B cell (primary cell): ENCODE data around the gene SH3RF1. TPM values are rescaled to one million over a fixed set of nuclear protein-coding genes. Genes with fewer than 3 reads are reported as not detected.

Experiments
- ATAC-seq: fragments of 200-7000 bp; cut with Tn5 transposase; one replicate; pipeline ENCODE4 v1.10.0; 2021; ENCODE audit warnings: low read depth, mild to moderate bottlenecking, moderate number of reproducible peaks, moderate library complexity
- CTCF ChIA-PET: fragments of 350-600 bp; sonication (Branson Sonifier 250); formaldehyde crosslinking; loops from one replicate; lab custom pipeline; 2021; ENCODE audit warnings: antibody characterized with exemption, inconsistent platforms; lab: Charles Lee
- POLR2A ChIA-PET: fragments of 350-600 bp; sonication (Branson Sonifier 250); formaldehyde crosslinking; loops from one replicate; lab custom pipeline; 2021; ENCODE audit warnings: antibody characterized with exemption; lab: Charles Lee
- DNase-seq: peaks from one replicate; pipeline ENCODE4 v3.0.0; 2013
- H2AFZ ChIP-seq: 2 replicates; pipeline ENCODE4 v1.6.1; 2012; ENCODE audit warnings: mild to moderate bottlenecking, low read depth, low read length; ENCODE audit not compliant: insufficient read depth, poor library complexity, severe bottlenecking
- H3K27ac ChIP-seq, 2 donors: 1 replicate in 1 of 2; 2 replicates in 1 of 2; pipeline ENCODE4 v1.5.1; 2012 to 2013; ENCODE audit warnings: low read length in 2 of 2, mild to moderate bottlenecking in 2 of 2, moderate library complexity in 1 of 2
- H3K27me3 ChIP-seq, 4 experiments: fragments of 200-600 bp in 1 of 4; sonication (generic) in 1 of 4; replicated peaks in 1 of 4; 1 replicate in 2 of 4; 2 replicates in 2 of 4; pipeline versions ENCODE4 v1.6.1 to v1.7.0; 2013 to 2016; ENCODE audit warnings: low read length in 3 of 4, mild to moderate bottlenecking in 2 of 4, mixed read lengths in 1 of 4, moderate library complexity in 1 of 4; ENCODE audit not compliant: insufficient read depth in 4 of 4, control insufficient read depth in 3 of 4; ENCODE audit errors: control extremely low read depth in 1 of 4
- H3K36me3 ChIP-seq, 2 experiments: replicated peaks in 1 of 2; 1 replicate in 1 of 2; 2 replicates in 1 of 2; pipeline versions ENCODE4 v1.6.1 to v1.7.1; 2013; ENCODE audit warnings: low read length in 1 of 2; ENCODE audit not compliant: insufficient read depth in 2 of 2, control insufficient read depth in 1 of 2; ENCODE audit errors: control extremely low read depth in 1 of 2, extremely low read depth in 1 of 2
- H3K4me1 ChIP-seq, 2 donors: fragments of 200-600 bp in 1 of 2; sonication (generic) in 1 of 2; 1 replicate in 1 of 2; 2 replicates in 1 of 2; pipeline versions ENCODE4 v1.5.1 to v1.6.1; 2013 to 2017; ENCODE audit warnings: low read length in 2 of 2; ENCODE audit not compliant: control insufficient read depth in 2 of 2, insufficient read depth in 2 of 2
- H3K4me2 ChIP-seq: replicated peaks from 2 replicates; pipeline ENCODE3; 2012; ENCODE audit warnings: mild to moderate bottlenecking, low read depth, low read length; ENCODE audit not compliant: poor library complexity, severe bottlenecking
- H3K4me3 ChIP-seq, 5 experiments: fragments of 200-600 bp in 1 of 5; sonication (generic) in 1 of 5; 1 replicate in 3 of 5; 2 replicates in 2 of 5; pipeline versions ENCODE4 v1.5.1 to v1.7.0; 2011 to 2016; ENCODE audit warnings: low read length in 4 of 5, mild to moderate bottlenecking in 4 of 5, low read depth in 2 of 5, control low read depth in 1 of 5, moderate library complexity in 1 of 5; ENCODE audit not compliant: insufficient read depth in 1 of 5; ENCODE audit errors: control extremely low read depth in 1 of 5, extremely low read depth in 1 of 5
- H3K79me2 ChIP-seq: fragments of 200-600 bp; sonication (generic); one replicate; pipeline ENCODE4 v1.6.0; 2016; ENCODE audit warnings: low read length; ENCODE audit not compliant: control insufficient read depth, insufficient read depth
- H3K9ac ChIP-seq: fragments of 200-600 bp; sonication (generic); 2 replicates; pipeline ENCODE4 v1.6.1; 2017; ENCODE audit warnings: mild to moderate bottlenecking, low read length, moderate library complexity
- H3K9me3 ChIP-seq, 3 donors: one replicate each; pipeline versions ENCODE4 v1.6.1 to v1.7.1; 2013; ENCODE audit warnings: low read length in 2 of 3; ENCODE audit not compliant: control insufficient read depth in 2 of 3, insufficient read depth in 1 of 3; ENCODE audit errors: control extremely low read depth in 1 of 3
- H4K20me1 ChIP-seq: 2 replicates; pipeline ENCODE4 v1.6.0; 2012; ENCODE audit warnings: mild to moderate bottlenecking, low read length; ENCODE audit not compliant: insufficient read depth, control insufficient read depth, poor library complexity, severe bottlenecking
- H3K27ac Mint-ChIP-seq: one replicate; pipeline ENCODE4 v1.8.0; 2021; ENCODE audit warnings: mixed read lengths
- H3K27me3 Mint-ChIP-seq: one replicate; pipeline ENCODE4 v1.8.0; 2021; ENCODE audit warnings: mixed read lengths
- H3K4me1 Mint-ChIP-seq: one replicate; pipeline ENCODE4 v1.8.0; 2021; ENCODE audit warnings: mixed read lengths
- H3K4me3 Mint-ChIP-seq: one replicate; pipeline ENCODE4 v1.8.0; 2021; ENCODE audit warnings: mixed read lengths
- H3K9me3 Mint-ChIP-seq: one replicate; pipeline ENCODE4 v1.8.0; 2022; ENCODE audit warnings: mixed read lengths; ENCODE audit not compliant: insufficient read depth
- CTCF ChIP-seq: fragments of 200-600 bp; IDR thresholded peaks from one replicate; pipeline ENCODE4 v1.8.0; 2022; ENCODE audit warnings: antibody characterized with exemption, mild to moderate bottlenecking
- EZH2 ChIP-seq: IDR thresholded peaks from 2 replicates; pipeline ENCODE4 v1.6.1; 2012; ENCODE audit warnings: borderline replicate concordance, low read depth, mild to moderate bottlenecking, moderate library complexity, low read length; ENCODE audit not compliant: insufficient read depth, poor library complexity, severe bottlenecking
- WGBS: methylation state at CpG from one replicate; pipeline ENCODE4 v1.1.5; 2013; ENCODE audit warnings: missing lambda C conversion rate; ENCODE audit not compliant: insufficient coverage; 5-methylcytosine and 5-hydroxymethylcytosine counted together
- intact Hi-C: fragments of 100-400 bp; cut with micrococcal nuclease; formaldehyde crosslinking; loops from one replicate; pipeline ENCODE4 v1.10.0; 2022
- polyA plus RNA-seq: library from polyadenylated mRNA; depleted of rRNA; stranded (reverse); fragments of >200 nt; gene quantifications from 2 replicates; pipeline ENCODE4 v1.2.3, GENCODE V29; 2012
- total RNA-seq, 2 donors: library from RNA; stranded (reverse); fragments of 120-200 nt in 1 of 2; gene quantifications; 1 replicate in 1 of 2; 2 replicates in 1 of 2; pipeline versions ENCODE4 v1.2.3 to v1.2.4, GENCODE V29; 2013 to 2022

The SH3RF1 gene
- total and polyA plus RNA-seq, 2 donors (not counting 1 experiment from before 2014, with no cell fraction given) = 2.0 to 5.4 TPM

- H3K27me3 ChIP-seq = no peaks in the 10 kb centered on the region
- H3K4me3 ChIP-seq = no peak overlapping the region
- no peaks in the 10 kb centered on the region for H3K79me2 ChIP-seq
- no peaks in the 10 kb centered on the region for H3K36me3 ChIP-seq
- CTCF ChIA-PET = no interaction called here
- Mint-ChIP-seq H3K9me3 (no peaks in the 10 kb centered on the region), H3K4me1 (peaks cover 11% of the 10 kb centered on the region), H3K27ac (no peak overlapping the region), H3K27me3 (peaks cover 2% of the 10 kb centered on the region), H3K4me3 (no peak overlapping the region)
- TF ChIP-seq EZH2 (no peak), CTCF (no peak)
- intact Hi-C loops = no loop called here
- no peak overlapping the region for H3K4me2 ChIP-seq
- H3K4me1 ChIP-seq = peaks cover 0 to 5% of the 10 kb centered on the region in 2 donors
- H2AFZ ChIP-seq = no peak overlapping the region
- DNase-seq (no peak), ATAC-seq (no peak)
- H3K9me3 ChIP-seq = no peaks in the 10 kb centered on the region
- no peak overlapping the region for H3K9ac ChIP-seq
- POLR2A ChIA-PET = no interaction called here
- no peak overlapping the region for H3K27ac ChIP-seq
- 99% methylated on average over 11 of the region's 12 CpGs for WGBS
- no peaks in the 10 kb centered on the region for H4K20me1 ChIP-seq
Measured at GRCh38 chr4:169309326-169309967, 38.7 kb upstream of the SH3RF1 start.

GRCh38 chr4:169307576-169307975 lies 36.8 kb upstream of the SH3RF1 start:
- no peak overlapping the region for H3K4me2 ChIP-seq
- ATAC-seq (no peak), DNase-seq (no peak)
- ChIA-PET POLR2A (no interaction called here), CTCF (interaction anchor here (0.5 kb wide), 1 partner anchor 56 kb away, joined by 3 read pairs; no protein-coding TSS in a partner anchor)
- H3K9me3 ChIP-seq = no peaks in the 10 kb centered on the region
- H3K36me3 ChIP-seq = no peaks in the 10 kb centered on the region
- H3K9ac ChIP-seq = no peak overlapping the region
- TF ChIP-seq CTCF (no peak), EZH2 (no peak)
- peaks cover 11% of the 10 kb centered on the region for H3K4me1 Mint-ChIP-seq
- 100% methylated on average over 1 of the region's 2 CpGs for WGBS
- no peak overlapping the region for H3K27ac Mint-ChIP-seq
- intact Hi-C loops = no loop called here
- no peak overlapping the region for H3K4me3 ChIP-seq
- no peak overlapping the region for H2AFZ ChIP-seq
- H4K20me1 ChIP-seq = no peaks in the 10 kb centered on the region
- H3K4me1 ChIP-seq = peaks cover 0 to 5% of the 10 kb centered on the region in 2 donors
- no peak overlapping the region for H3K27ac ChIP-seq
- no peak overlapping the region for H3K4me3 Mint-ChIP-seq
- no peaks in the 10 kb centered on the region for H3K27me3 Mint-ChIP-seq
- no peaks in the 10 kb centered on the region for H3K27me3 ChIP-seq
- no peaks in the 10 kb centered on the region for H3K79me2 ChIP-seq
- no peaks in the 10 kb centered on the region for H3K9me3 Mint-ChIP-seq
